SHP77 (cell line): ENCODE data around the gene BMI1.

ENCODE experiments used
- DNase-seq, 2 experiments: peaks; one replicate each; lab custom pipeline; 2025; lab: John Stamatoyannopoulos, UW

BMI1 gene

DNA sequence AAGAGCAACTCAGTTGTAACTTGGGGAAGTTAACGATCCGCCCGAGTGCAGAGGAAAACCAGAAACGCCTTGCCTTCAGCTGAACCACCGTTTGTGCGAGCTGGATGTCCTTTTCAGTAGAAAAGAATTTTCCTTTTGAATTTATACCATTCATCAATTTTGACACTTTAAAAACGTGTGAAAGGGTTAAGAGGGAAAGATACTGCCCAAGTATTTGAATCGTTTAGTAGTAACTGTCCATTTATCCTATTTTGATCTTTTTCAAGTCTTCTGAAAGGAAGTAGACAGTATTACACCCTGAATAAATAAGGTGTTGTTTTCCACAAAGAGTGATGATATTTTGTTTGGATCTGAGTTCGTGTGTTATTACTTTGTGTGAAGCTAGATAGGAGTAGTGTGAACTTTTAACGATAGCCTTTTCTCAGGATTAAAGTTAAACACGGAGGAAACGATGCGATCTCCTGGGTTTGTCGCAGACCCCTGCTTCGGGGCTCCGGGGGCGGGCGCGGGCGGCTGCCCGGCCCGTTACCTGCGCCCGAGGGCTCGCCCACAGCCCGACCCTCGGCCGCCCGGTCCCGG is 830 bp upstream of the BMI1 start:
- DNase-seq: no peak

DNA sequence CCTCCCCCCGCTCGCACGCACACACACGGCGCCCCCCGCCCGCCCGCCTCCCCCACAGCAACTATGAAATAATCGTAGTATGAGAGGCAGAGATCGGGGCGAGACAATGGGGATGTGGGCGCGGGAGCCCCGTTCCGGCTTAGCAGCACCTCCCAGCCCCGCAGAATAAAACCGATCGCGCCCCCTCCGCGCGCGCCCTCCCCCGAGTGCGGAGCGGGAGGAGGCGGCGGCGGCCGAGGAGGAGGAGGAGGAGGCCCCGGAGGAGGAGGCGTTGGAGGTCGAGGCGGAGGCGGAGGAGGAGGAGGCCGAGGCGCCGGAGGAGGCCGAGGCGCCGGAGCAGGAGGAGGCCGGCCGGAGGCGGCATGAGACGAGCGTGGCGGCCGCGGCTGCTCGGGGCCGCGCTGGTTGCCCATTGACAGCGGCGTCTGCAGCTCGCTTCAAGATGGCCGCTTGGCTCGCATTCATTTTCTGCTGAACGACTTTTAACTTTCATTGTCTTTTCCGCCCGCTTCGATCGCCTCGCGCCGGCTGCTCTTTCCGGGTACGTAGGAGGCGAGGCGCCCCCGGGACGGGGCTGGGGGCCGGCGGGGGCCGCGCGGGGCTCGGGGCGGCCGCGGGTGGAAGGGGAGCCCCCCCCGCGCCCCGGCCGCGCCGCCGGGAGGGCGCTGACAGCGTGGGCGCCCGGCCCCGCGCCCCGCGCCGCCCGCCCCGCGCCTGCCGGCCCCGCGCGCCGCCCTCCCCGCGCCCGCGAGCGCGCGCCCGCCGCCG is 441 bp downstream of the BMI1 start:
- peak; percentile 45 to 49 for DNase-seq

DNA sequence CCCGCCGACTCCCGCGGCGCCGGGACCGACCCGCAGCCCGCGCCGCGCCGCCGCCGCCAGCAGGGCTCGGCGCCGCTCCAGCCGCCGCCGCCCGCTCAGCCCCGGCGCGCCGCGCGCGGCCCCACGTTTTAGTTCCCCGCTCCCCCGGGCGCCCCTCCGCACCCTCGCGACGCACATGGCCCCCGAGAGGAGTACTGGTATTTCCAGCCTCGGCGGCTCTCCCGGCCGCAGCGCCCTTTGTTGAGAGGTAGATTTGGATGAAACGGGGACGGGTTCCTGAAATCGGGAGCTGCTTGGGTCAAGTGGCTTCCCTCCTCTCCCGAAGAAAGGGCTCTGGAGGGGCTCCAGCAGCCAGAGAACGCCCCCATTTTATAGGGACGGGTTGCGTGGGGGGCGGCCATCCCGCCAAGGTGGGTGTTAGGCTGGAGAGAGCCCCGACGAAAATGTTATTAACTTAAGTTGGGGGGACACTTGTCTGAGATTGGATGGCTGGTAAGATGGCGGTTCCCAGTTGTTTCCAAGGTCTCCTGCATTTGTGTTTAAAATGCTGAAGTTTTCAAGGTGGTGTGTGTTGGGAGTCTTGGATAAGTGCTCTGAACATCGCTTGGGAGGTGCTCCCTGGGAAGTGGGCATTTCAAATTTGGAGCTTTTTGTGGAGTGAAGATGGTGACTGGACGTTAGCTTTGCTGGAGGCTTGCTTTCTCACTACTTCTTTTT is 1.2 kb downstream of the BMI1 start:
- no peak for DNase-seq

DNA sequence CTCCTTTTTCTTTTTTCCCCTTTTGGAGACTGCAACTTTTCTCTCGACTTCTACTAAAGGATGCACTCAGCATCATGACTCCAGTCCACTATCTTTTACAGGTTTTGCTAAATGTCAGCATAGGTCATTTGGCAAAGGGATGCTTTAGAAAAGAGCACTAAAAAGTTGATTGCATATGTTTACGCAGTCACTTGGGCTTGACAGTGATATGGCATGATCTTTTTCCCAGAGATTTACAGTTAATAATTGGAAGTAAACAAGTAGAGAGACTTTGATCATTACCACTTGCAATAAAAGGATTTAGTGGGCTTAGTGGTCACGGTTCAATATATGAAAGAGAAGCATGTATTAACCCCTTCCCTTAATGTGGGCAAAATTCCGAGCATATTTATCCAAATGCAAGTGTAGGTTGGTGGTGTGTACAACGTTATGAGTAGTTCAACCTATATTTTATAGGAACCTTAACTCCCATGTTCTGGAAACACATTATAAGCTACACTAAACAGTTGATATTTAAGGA is 1.8 kb downstream of the BMI1 start:
- no peak for DNase-seq

DNA sequence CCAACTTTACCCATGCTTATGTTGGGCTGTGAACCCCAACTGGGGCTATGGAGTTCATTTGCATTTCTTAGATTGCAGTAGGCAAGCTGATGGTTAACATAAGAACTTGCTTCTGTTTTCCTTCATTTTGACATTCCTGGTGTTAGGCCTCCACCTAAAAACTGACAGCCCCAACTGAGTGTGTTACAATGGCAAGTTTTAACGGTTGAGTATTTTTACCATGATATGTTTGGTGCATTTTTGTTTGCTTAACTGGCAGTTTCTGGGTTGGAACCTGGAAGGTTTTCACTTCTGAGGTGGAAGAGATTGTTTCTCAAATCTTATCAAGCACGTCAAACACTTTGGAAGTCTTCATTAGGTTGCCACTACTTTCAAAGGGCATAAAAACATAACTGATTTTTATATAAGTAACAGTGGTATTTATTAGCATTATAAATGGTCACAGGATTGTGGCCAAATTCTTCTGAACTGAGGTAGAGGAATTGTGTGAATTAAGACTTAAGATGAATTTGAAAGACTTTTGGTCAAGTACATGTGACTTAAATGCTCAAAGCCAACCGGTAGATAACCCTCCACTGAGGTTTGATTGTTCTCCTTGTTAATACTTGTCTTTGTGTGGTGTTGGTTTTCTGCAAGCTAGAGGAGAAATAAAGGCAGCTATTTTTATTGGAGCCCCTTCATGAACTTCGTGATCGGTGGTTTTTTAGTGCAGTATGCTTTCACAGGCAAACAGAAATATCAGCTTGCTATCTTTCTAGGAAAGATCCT is 2.8 kb downstream of the BMI1 start:
- DNase-seq: no peak

DNA sequence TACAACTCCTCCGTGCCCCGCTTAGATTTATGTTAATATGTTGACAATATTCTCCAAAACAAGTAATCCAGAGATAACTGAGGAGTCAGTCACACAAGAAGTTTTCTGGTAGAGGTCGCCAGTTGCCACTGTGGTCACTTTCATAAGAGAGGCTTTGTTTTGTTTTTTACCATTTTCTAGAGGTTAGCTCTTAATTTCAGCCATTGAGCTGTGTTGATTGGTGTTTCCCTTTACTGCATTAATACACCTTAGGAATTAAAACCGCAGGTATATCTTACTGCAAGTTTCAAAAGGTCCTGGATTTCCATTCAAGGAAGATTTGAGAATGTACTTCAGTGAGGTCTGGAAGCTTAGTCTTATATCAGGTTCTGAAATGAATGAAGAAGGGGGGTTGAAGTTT is 3.5 kb downstream of the BMI1 start:
- DNase-seq: no peak

DNA sequence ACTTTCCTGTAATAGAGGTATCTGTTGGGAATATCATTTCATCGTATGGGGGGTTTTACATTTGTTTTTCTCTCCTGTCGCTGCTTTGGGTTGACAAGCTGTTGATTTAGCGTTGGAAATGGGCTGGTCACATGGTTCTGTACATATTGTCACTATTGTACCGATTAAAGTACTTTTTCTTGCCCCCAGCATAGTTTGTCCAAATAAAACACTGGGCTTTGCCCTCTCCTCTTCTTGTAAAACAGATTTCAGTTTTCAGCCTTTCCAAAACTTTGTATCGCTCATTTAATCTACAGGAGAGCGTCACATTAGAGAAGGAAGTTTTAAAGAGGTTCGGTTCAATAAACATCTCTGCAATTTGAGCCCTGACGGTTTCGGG is 4.0 kb downstream of the BMI1 start:
- no peak for DNase-seq

DNA sequence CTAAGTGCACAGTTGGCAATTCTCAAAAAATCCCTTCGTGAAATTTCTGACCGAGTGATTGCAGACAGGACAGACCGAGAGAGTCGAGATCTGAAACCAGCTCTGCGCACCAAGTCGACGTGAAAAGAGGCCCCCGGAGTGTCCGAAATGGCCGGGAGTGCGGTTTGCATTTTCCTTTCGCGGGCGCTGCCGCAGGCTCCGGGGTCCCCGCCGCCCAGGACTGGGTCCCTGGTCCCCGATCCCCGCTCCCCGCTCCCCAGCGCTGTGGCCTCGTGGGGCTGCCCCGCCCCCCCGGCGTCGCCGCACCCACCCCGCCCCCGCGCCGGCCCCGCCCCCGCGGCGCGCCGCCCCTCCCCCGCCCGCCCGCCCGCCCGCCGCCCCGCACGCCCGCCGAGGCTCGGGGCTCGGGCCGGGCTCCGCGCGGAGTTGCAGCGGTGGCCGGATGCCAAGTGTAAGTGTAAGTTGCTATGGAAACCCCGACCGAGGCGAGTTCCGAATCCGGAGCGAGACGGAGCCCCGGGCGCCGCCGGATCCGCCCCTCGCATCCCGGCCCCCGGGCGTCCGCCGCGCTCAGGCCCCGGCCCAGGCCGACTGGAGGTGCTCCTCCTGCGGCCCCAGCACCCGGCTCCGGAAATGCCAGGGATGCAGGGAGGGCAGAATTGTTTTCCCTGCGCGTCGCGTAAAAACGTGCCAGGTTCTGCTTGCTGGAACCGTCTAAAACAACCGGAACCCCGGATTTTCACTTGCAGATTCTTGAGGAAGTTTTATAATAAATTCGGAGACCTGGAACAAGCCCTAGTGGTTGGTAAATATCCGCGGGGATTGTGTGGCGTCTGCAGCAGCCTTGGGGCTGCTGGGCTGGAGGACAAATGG is 4.6 kb downstream of the BMI1 start:
- DNase-seq: peak; percentile 62 to 72

DNA sequence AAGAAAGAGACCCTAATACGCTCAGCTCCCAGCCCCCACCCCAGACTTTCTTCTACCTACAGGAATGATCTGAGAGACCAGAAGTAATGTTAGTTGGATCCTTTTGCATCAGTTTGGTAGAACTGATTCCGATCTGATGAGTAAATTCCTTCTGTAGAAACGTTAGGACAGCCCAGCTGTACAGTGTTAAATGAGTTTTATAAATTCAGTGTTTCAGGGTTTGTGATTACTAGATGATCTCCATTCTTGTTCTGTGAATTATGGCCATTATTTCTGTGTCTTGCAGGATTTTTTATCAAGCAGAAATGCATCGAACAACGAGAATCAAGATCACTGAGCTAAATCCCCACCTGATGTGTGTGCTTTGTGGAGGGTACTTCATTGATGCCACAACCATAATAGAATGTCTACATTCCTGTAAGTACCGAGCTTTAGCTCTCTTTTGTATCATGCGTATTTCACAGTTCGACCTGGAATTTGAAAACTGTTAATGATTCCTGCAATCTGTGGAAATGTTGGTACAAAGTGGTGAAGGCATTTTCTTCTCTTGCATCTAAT is 5.3 kb downstream of the BMI1 start:
- no peak for DNase-seq

DNA sequence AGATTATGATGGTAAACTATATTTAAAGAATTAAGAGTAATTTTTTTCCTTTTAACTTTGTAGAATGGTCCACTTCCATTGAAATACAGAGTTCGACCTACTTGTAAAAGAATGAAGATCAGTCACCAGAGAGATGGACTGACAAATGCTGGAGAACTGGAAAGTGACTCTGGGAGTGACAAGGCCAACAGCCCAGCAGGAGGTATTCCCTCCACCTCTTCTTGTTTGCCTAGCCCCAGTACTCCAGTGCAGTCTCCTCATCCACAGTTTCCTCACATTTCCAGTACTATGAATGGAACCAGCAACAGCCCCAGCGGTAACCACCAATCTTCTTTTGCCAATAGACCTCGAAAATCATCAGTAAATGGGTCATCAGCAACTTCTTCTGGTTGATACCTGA is 8.3 kb downstream of the BMI1 start:
- no peak for DNase-seq

DNA sequence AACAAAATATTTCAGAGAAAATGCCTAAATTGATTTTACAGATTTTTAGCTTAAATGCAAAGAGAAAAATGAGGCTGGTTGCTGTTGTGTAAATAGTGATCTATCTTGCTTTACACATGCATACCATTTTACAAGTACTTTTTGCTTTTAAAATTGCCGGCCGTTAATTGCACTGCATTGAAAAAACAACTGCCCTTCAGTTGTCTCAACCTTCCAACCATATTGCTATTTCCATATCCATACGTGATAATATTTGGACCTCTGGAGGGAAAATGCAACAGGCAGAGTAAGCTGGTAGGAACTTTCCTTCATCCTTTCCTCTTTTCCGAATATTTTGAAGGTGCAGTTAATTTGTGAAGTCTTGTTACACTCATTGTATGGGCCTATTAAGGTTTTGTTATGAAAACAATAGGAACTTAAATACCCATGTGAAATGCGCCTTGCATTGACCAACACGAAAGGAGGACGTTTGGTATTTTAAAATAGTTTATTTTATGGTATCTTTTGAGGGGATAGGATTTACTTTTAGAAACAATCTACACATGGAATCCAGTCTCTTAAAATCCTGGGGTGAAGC is 11.3 kb downstream of the BMI1 start:
- no peak for DNase-seq

DNA sequence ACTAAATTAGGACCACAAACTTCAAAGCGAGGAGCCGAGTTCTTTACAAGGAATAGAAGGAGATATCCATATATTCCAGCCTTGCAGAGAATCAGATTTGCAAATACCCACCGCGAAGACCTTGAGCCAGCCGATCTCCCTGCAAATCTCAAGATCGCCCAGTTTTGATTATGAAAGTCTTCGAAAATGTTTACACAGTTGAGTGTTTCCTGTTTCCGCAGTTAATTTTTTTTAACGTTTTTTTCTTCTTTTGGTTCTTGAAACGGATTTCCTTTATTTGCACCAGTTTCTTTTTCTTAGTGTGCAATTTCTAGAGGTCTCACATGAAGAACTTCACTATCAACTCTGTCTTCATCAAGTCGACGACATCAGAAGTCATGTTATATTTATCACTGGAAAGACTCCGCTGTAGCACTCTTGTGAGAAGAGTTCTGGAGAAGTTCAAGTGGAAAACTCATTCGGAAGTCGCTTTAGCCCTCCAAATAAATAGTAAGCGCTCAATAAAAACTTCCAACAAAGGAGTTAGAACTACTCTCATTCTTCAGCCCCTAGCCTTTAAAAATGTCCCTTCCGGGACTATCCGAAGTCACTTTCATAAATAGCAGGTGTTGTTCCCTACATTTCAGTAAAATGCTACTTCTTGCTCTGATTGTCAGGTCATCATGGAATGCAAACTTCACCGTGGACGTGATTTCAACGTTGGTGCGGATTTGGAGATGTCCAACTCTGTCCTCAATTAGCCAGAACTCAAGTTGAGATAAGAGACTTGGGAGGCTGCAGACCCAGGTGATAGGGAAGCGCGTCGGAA is 12.5 kb downstream of the BMI1 start:
- DNase-seq: no peak

DNA sequence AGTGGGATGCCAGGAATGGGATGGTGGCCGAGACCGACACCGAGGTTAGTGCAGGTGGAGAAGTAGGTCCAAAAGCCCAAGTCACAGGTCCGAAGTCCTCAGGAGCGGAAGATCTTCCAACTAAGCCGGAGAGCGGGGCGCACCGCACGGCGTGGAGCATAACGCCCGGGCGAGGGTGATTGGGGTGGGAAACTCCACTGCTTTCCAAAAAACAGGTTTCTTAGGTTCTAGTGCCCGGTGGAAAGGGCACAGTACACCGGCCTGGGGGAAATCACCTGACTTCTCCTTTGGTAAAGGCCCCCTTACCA is 13.0 kb downstream of the BMI1 start:
- no peak for DNase-seq

DNA sequence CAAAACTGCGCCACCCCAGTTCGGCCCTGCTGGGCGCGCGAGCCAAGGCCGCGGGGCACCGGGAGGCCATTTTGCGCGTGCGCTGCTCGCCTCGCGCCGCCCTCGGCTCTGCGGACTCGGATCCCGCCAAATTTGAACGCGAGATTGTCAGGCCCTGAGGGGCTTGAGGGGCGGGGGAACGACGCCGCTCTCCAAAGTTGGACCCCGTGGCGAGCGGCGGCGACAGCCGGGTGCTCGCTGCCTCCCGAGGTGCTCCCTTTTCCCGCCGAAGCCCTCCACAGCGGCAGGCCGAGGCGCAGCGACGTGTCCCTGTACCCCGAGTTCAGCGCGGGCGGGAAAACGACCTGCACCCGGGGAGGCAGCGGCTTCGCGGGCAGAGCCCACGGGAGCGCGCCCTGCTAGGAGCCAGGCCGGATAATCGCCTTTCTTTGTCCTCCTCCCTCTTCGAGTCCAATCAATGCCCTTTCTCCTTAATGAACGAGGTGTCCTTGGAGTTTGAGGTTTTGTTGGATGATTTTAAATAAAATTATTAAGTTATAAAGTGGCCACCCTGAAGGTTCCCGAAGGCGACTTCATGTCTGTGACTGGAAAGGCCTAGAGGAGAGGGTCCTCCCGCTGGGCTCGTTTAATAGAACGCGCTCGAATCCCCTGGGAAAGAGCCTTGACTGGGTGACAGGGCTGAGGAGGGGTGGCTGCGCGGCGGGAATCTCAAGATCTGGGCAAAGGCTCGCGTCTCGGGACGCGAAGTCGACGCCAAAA is 13.7 kb downstream of the BMI1 start:
- no peak for DNase-seq

DNA sequence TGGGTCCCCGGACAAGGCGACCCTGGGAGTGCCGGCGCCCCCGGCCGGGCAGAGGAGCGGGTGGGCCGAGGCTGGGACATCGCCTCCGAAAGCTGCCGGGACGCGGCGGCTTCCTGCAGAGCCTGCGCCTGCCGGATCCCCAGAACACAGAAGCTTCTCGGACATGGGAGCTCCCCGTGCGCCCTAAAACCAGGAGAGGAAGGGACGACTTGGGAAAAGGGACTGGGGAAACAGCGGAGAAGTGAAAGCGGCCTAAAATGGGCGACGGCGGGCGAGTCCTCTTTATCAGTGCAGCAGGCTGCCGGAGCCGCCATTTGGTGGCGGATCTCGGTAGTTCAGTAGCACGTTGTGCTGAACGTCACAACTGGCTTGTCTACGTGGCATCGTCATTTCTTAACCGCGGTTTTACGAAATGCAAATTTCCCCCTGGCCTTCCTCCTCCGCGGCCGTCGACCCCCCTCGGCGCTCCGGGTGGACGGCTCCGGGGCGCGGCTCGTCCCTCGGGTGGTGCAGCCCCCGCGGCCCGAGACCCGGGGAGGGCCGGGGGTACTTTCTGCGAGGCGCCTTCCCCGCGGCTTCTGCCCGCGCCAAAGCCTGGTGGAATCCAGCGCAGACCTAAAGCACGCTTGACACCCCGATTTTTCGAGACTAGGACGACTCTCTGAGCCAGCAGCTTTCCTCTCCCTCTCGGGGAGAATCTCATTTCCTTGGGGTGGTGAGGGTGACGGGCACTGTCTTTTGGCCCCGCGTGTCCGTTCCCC is 14.5 kb downstream of the BMI1 start:
- no peak for DNase-seq

DNA sequence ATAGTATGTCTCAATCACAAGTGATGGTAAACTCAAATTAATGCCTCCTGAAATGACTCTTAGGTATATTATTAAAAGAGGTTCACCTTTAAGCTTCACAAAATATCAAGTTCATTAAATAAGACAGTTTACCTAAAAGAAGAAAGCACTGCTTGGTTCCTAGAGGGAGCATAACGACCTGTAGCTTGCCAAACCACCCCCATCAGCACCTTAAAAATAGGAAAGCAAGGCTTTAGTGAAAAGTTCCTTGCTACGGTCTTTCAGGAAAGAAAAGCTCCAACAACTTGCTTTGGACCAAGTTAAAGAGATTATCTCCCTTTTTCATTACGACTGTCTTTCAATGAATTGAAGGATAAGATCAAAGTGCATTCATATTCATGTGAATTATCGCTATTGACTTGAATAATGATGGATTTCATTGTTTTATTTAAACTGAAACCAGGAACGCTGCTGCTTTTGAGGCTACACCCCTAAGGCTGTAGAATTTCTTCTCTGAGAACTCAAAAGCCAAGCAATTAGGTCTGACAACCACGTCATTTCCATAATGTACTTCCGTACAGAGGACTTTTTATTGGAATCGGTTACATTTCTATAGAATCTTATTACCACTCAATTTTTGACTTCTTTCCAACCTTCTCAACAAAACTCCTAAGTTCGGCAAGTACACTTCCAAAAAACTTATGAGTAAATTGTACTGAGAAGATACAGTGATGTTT is 17.4 kb downstream of the BMI1 start:
- DNase-seq: no peak

DNA sequence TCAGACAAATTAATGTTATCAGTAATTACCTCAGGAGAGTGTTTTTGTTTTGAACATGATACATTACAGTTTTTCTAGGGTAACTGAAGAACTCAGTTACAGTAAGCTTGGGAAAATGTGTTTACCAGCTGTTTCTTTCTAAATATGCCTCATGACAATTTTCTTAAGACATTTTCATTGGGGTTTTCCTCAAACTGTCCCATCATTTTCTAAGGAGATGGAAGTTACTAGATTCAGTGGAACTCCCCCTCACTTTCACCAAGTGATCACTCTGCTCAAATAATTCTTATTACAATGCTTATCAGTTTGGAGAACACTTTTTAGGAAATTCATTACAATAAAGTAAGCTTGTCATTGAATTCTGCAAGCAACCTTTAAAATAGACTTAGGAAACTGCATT is 18.0 kb downstream of the BMI1 start:
- no peak for DNase-seq

DNA sequence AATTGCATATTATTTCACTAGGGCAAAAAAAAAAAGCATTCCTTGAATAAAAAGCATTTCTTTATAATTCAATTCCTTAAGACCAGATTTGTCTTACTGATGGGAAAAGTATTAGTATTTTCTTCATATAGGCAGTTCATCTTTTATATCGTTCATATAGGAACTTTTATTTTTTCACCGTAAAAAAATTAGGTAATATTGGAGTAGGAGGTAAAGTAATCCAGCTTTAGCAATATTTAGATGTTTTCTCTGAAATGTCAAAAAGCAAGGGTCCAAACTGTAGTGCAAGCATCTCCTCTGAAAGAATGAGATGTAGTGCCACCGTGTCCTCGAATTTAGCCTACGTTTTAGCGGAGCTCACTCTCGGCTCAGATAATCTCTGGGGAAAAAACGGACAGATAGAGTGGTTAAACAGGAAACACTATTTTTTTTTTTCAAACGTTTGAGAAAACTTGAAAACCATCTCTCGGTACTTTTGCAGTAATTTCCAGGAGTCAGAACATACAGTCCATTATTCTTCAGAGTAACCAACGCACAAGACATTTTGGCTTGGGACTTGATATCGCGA is 18.9 kb downstream of the BMI1 start:
- no peak for DNase-seq
